ENCODE measurements around the gene NIFK. TPM values are rescaled to one million over a fixed set of nuclear protein-coding genes. Genes with fewer than 3 reads are reported as not detected.
"Not testable (repeated sequence)": the region's sequence is repeated elsewhere in the genome, so short reads cannot be mapped to it uniquely, and the experiment has no call there.

NIFK gene
- polyA plus RNA-seq, 1 experiment: 52.8 TPM

GRCh38 chr2:121736140-121736461 lies 574 bp downstream of the NIFK start:
- DNase-seq (ENCODE audit: low read depth, low spot score): no peak
- TF ChIP-seq CTCF (IDR thresholded peaks at IDR 0.05; ENCODE audit: low read depth, low read length): no peak
- H3K27me3 ChIP-seq (ENCODE audit: control insufficient read depth, insufficient read depth, low read length): no peaks in the 10 kb centered on the region
- peak overlapping the region; percentile 98 for H3K4me3 ChIP-seq (ENCODE audit: low read depth, low read length)
- H3K27ac ChIP-seq (ENCODE audit: low read depth, low read length): peak overlapping the region; percentile 68
- CTCF ChIA-PET: interaction anchor here (0.9 to 2.2 kb wide), 5 partner anchors 52 to 379 kb away, joined by 3 to 16 read pairs (median 4); partner anchors contain the start of gene RNU4ATAC
- POLR2A ChIA-PET: interaction anchor here (0.6 to 2.2 kb wide), 5 partner anchors 31 to 205 kb away, joined by 3 to 30 read pairs (median 4); partner anchors contain the start of genes CLASP1 and RNU4ATAC
- no peaks in the 10 kb centered on the region; the same call in 1 of the 2 replicates for H3K9me3 ChIP-seq (ENCODE audit: control insufficient read depth, insufficient read depth, low read length)

GRCh38 chr2:121735518-121736074 lies 1.1 kb downstream of the NIFK start:
- CTCF ChIA-PET: interaction anchor here (1.0 to 2.2 kb wide), 4 partner anchors 52 to 333 kb away, joined by 3 to 16 read pairs (median 6); partner anchors contain the start of gene RNU4ATAC
- Histone ChIP-seq H3K4me3 (ENCODE audit: low read depth, low read length) (peak overlapping the region; percentile 98), H3K27ac (ENCODE audit: low read depth, low read length) (no peak overlapping the region), H3K27me3 (ENCODE audit: control insufficient read depth, insufficient read depth, low read length) (no peaks in the 10 kb centered on the region), H3K9me3 (ENCODE audit: control insufficient read depth, insufficient read depth, low read length) (no peaks in the 10 kb centered on the region; the same call in 1 of the 2 replicates)
- POLR2A ChIA-PET: interaction anchor here (2.2 kb wide), 1 partner anchor 204 kb away, joined by 30 read pairs; the partner anchor contains the start of gene RNU4ATAC
- TF ChIP-seq CTCF (IDR thresholded peaks at IDR 0.05; ENCODE audit: low read depth, low read length): no peak
- no peak for DNase-seq (ENCODE audit: low read depth, low spot score)

- H3K9me3 ChIP-seq (ENCODE audit: control insufficient read depth, insufficient read depth, low read length); POLR2A ChIA-PET; H3K4me3 ChIP-seq (ENCODE audit: low read depth, low read length); H3K27ac ChIP-seq (ENCODE audit: low read depth, low read length); H3K27me3 ChIP-seq (ENCODE audit: control insufficient read depth, insufficient read depth, low read length); DNase-seq (ENCODE audit: low read depth, low spot score): not testable (repeated sequence)
- CTCF ChIA-PET: interaction anchor here (0.6 to 1.0 kb wide), 2 partner anchors 14 to 332 kb away, joined by 4 read pairs; no protein-coding TSS in a partner anchor
Observed at GRCh38 chr2:121734544-121734943, 2.1 kb downstream of the NIFK start.

- Histone ChIP-seq H3K4me3 (ENCODE audit: low read depth, low read length) (no peak overlapping the region), H3K9me3 (ENCODE audit: control insufficient read depth, insufficient read depth, low read length) (no peaks in the 10 kb centered on the region), H3K27ac (ENCODE audit: low read depth, low read length) (no peak overlapping the region), H3K27me3 (ENCODE audit: control insufficient read depth, insufficient read depth, low read length) (no peaks in the 10 kb centered on the region)
- no peak for TF ChIP-seq CTCF (IDR thresholded peaks at IDR 0.05; ENCODE audit: low read depth, low read length)
- DNase-seq (ENCODE audit: low read depth, low spot score): no peak
- ChIA-PET CTCF (no interaction called here), POLR2A (no interaction called here)
Observed at GRCh38 chr2:121731366-121731765, 5.3 kb downstream of the NIFK start.

GRCh38 chr2:121727950-121728349 lies 8.7 kb downstream of the NIFK start:
- Histone ChIP-seq H3K27me3 (ENCODE audit: control insufficient read depth, insufficient read depth, low read length) (no peaks in the 10 kb centered on the region), H3K9me3 (ENCODE audit: control insufficient read depth, insufficient read depth, low read length) (no peaks in the 10 kb centered on the region), H3K27ac (ENCODE audit: low read depth, low read length) (no peak overlapping the region), H3K4me3 (ENCODE audit: low read depth, low read length) (no peak overlapping the region)
- DNase-seq (ENCODE audit: low read depth, low spot score): no peak
- TF ChIP-seq CTCF (IDR thresholded peaks at IDR 0.05; ENCODE audit: low read depth, low read length): no peak
- ChIA-PET POLR2A (no interaction called here), CTCF (no interaction called here)
